Lung (tissue), 12 donors: ENCODE results near the gene ARAP2. TPM values are rescaled to one million over a fixed set of nuclear protein-coding genes. Genes with fewer than 3 reads are reported as not detected.

Experiments used
- ATAC-seq: fragments of 200-7000 bp; cut with Tn5 transposase; one replicate; pipeline ENCODE4 v1.9.1; 2020; ENCODE audit warnings: moderate number of reproducible peaks; ENCODE audit not compliant: insufficient read depth, low FRiP score
- DNase-seq, 3 donors: peaks; one replicate each; pipeline ENCODE4 v3.0.0-alpha.2; 2013 to 2017
- H3K27ac ChIP-seq, 2 donors: one replicate each; pipeline ENCODE4 v1.5.1; 2013; ENCODE audit warnings: mild to moderate bottlenecking in 2 of 2, moderate library complexity in 2 of 2, control low read depth in 1 of 2, inconsistent platforms in 1 of 2, low read depth in 1 of 2, low read length in 1 of 2
- H3K27me3 ChIP-seq, 3 donors: one replicate each; pipeline ENCODE4 v1.5.1; 2013; ENCODE audit warnings: low read length in 2 of 3; ENCODE audit not compliant: control insufficient read depth in 3 of 3, insufficient read depth in 3 of 3
- H3K36me3 ChIP-seq, 4 donors: one replicate each; pipeline ENCODE4 v1.5.1; 2013; ENCODE audit warnings: low read length in 4 of 4, mild to moderate bottlenecking in 1 of 4, moderate library complexity in 1 of 4; ENCODE audit not compliant: control insufficient read depth in 4 of 4, insufficient read depth in 4 of 4
- H3K4me1 ChIP-seq, 5 donors: one replicate each; pipeline ENCODE4 v1.5.1; 2013; ENCODE audit warnings: low read length in 5 of 5, mild to moderate bottlenecking in 2 of 5, moderate library complexity in 1 of 5; ENCODE audit not compliant: control insufficient read depth in 5 of 5, insufficient read depth in 5 of 5
- H3K4me3 ChIP-seq: one replicate; pipeline ENCODE4 v1.5.1; 2013; ENCODE audit warnings: mild to moderate bottlenecking, control low read depth, moderate library complexity
- H3K9ac ChIP-seq, 2 donors: one replicate each; pipeline ENCODE4 v1.5.1; 2013; ENCODE audit warnings: low read length in 2 of 2, control low read depth in 1 of 2; ENCODE audit not compliant: insufficient read depth in 1 of 2
- H3K9me3 ChIP-seq, 4 donors: one replicate each; pipeline ENCODE4 v1.5.1; 2013; ENCODE audit warnings: low read length in 3 of 4, mild to moderate bottlenecking in 1 of 4, moderate library complexity in 1 of 4; ENCODE audit not compliant: control insufficient read depth in 4 of 4, insufficient read depth in 3 of 4
- CTCF ChIP-seq: IDR thresholded peaks from 2 replicates; pipeline ENCODE4 v1.5.1; 2012; ENCODE audit warnings: mild to moderate bottlenecking; ENCODE audit errors: control extremely low read depth, extremely low read depth
- WGBS, 2 donors: extraction: QIAGEN DNeasy Blood & Tissue Kit; methylation state at CpG; one replicate each; pipeline ENCODE4 v1.1.7; 2013; 5-methylcytosine and 5-hydroxymethylcytosine counted together
- polyA plus RNA-seq, 2 donors: library from polyadenylated mRNA; stranded (reverse); fragments of 200-250 nt; gene quantifications; one replicate each; pipeline ENCODE4 v1.2.1, GENCODE V29; 2013
- total RNA-seq, 2 donors: library from RNA; depleted of rRNA in 1 of 2; stranded (reverse); fragments of >200 nt in 1 of 2; gene quantifications; one replicate each; pipeline ENCODE4 v1.2.1, GENCODE V29; 2014 to 2021
- donor health status: control.
- donor health status: control.
- donor health status: Bipolar disorder and iron deficiency.
- donor health status: healthy.
- donor health status: DM: yes; HTN: yes; CAD: no.

Gene ARAP2
- total and polyA plus RNA-seq, 4 donors = 5.9 to 77.8 (median 20.2) TPM

- Histone ChIP-seq H3K27ac (no peak overlapping the region), H3K4me3 (no peak overlapping the region), H3K9ac (no peak overlapping the region), H3K4me1 (no peaks in the 10 kb centered on the region), H3K27me3 (no peaks in the 10 kb centered on the region), H3K9me3 (no peaks in the 10 kb centered on the region), H3K36me3 (no peaks in the 10 kb centered on the region)
- WGBS, 2 donors = 83 to 89% methylated on average over 3 of the region's 3 CpGs
- ATAC-seq = no peak
- TF ChIP-seq CTCF = no peak
- no peak for DNase-seq
Observed at GRCh38 chr4:36099509-36099908, 144.8 kb downstream of the ARAP2 start.

- ATAC-seq = no peak
- Histone ChIP-seq H3K9ac (no peak overlapping the region), H3K9me3 (no peaks in the 10 kb centered on the region), H3K4me3 (no peak overlapping the region), H3K4me1 (no peaks in the 10 kb centered on the region), H3K36me3 (no peaks in the 10 kb centered on the region), H3K27me3 (no peaks in the 10 kb centered on the region), H3K27ac (no peak overlapping the region)
- 94 to 97% methylated on average over 2 of the region's 2 CpGs for WGBS, 2 donors
- DNase-seq = no peak
- no peak for TF ChIP-seq CTCF
Observed at GRCh38 chr4:36094995-36095394, 149.3 kb downstream of the ARAP2 start.

- no peaks in the 10 kb centered on the region for H3K9me3 ChIP-seq
- no peak overlapping the region for H3K9ac ChIP-seq
- no peaks in the 10 kb centered on the region for H3K27me3 ChIP-seq
- no peak for ATAC-seq
- no peak overlapping the region for H3K27ac ChIP-seq
- TF ChIP-seq CTCF = no peak
- H3K36me3 ChIP-seq = no peaks in the 10 kb centered on the region
- no peak overlapping the region for H3K4me3 ChIP-seq
- no peaks in the 10 kb centered on the region for H3K4me1 ChIP-seq
- 96 to 97% methylated on average over 9 of the region's 9 CpGs for WGBS, 2 donors
- DNase-seq = no peak
Observed at GRCh38 chr4:36091997-36092396, 152.3 kb downstream of the ARAP2 start.

GRCh38 chr4:36088542-36088941 lies 155.8 kb downstream of the ARAP2 start:
- TF ChIP-seq CTCF = no peak
- ATAC-seq = no peak
- Histone ChIP-seq H3K27me3 (no peaks in the 10 kb centered on the region), H3K9ac (no peak overlapping the region), H3K4me3 (no peak overlapping the region), H3K4me1 (no peaks in the 10 kb centered on the region), H3K9me3 (no peaks in the 10 kb centered on the region), H3K36me3 (peaks cover 0 to 1% (median 0%) of the 10 kb centered on the region in 4 donors), H3K27ac (no peak overlapping the region)
- DNase-seq = no peak
- WGBS, 2 donors = 9 to 57% methylated on average over 1 of the region's 1 CpG
